ENCODE data around the gene NCOA3. TPM values are rescaled to one million over a fixed set of nuclear protein-coding genes. Genes with fewer than 3 reads are reported as not detected.

The NCOA3 gene
- polyA plus RNA-seq, 1 of the 3 experiments (the other 2 are of a cell fraction): 5.8 TPM

- H2AFZ ChIP-seq (ENCODE audit: low read depth): no peak overlapping the region
- ChIA-PET CTCF (interaction anchor here (0.6 kb wide), 1 partner anchor 1159 kb away, joined by 4 read pairs; no protein-coding TSS in a partner anchor), POLR2A (no interaction called here)
- TF ChIP-seq USF2 (IDR thresholded peaks at IDR 0.05; ENCODE audit: borderline replicate concordance, low read depth, low read length): no peak
- TF ChIP-seq NFIC (IDR thresholded peaks at IDR 0.05; ENCODE audit: borderline replicate concordance): no peak
- no peak for TF ChIP-seq POLR2AphosphoS5 (IDR thresholded peaks at IDR 0.05; ENCODE audit: low read depth, low read length)
- TF ChIP-seq PBX3 (IDR thresholded peaks at IDR 0.05): no peak
- TF ChIP-seq YY1 (IDR thresholded peaks at IDR 0.05; ENCODE audit: low read depth): no peak
- no peak for TF ChIP-seq REST (IDR thresholded peaks at IDR 0.05; ENCODE audit: low read depth, low read length)
- TF ChIP-seq TEAD4 (IDR thresholded peaks at IDR 0.05; ENCODE audit: borderline replicate concordance, insufficient read depth): no peak
- no peak for TF ChIP-seq CHD2 (IDR thresholded peaks at IDR 0.05; ENCODE audit: low read length, partially characterized antibody)
- TF ChIP-seq FOXM1 (IDR thresholded peaks at IDR 0.05; ENCODE audit: low read depth): no peak
- H3K79me2 ChIP-seq (ENCODE audit: insufficient read depth): peaks cover 60% of the 10 kb centered on the region
- no peaks in the 10 kb centered on the region for H3K9me3 ChIP-seq
- no peaks in the 10 kb centered on the region for H3K27me3 ChIP-seq (ENCODE audit: insufficient read depth)
- no peak overlapping the region for H3K4me2 ChIP-seq
- H3K9ac ChIP-seq: no peak overlapping the region
- H4K20me1 ChIP-seq (ENCODE audit: insufficient read depth): peaks cover 21% of the 10 kb centered on the region
- H3K9me2 ChIP-seq: no peaks in the 10 kb centered on the region
- DNase-seq: no peak
- H3K4me3 ChIP-seq (ENCODE audit: low read depth in 2 of 2, low read length in 1 of 2): no peak overlapping the region
- H3K36me3 ChIP-seq (replicated peaks in 1 of 2; ENCODE audit: control insufficient read depth in 1 of 2, insufficient read depth in 2 of 2, low read length in 1 of 2): no peaks in the 10 kb centered on the region
- peak overlapping the region; percentile 19 to 77; a peak in 2 of 4 replicates for H3K27ac ChIP-seq (ENCODE audit: low read depth in 2 of 2, low read length in 1 of 2)
- H3K4me1 ChIP-seq (ENCODE audit: control insufficient read depth in 1 of 2, insufficient read depth in 2 of 2, low read depth in 1 of 2, low read length in 1 of 2): peaks cover 0 to 22% of the 10 kb centered on the region in 2 experiments; a peak in 1 of 4 replicates
- H3F3A ChIP-seq (replicated peaks; ENCODE audit: insufficient read depth): peaks cover 3% of the 10 kb centered on the region
Measured at GRCh38 chr20:47559141-47559540, 57.5 kb downstream of the NCOA3 start.

- H3K9me2 ChIP-seq: no peaks in the 10 kb centered on the region
- peaks cover 37% of the 10 kb centered on the region for H4K20me1 ChIP-seq (ENCODE audit: insufficient read depth)
- TF ChIP-seq JUND (IDR thresholded peaks at IDR 0.05) (no peak), MAX (IDR thresholded peaks at IDR 0.05; ENCODE audit: low read depth) (no peak), TCF12 (IDR thresholded peaks at IDR 0.05) (no peak), USF2 (IDR thresholded peaks at IDR 0.05; ENCODE audit: borderline replicate concordance, low read depth, low read length) (no peak), ELF1 (IDR thresholded peaks at IDR 0.05) (no peak), GABPA (IDR thresholded peaks at IDR 0.05; ENCODE audit: low read depth) (no peak), RXRA (IDR thresholded peaks at IDR 0.05; ENCODE audit: borderline replicate concordance, low read depth) (no peak), PBX3 (IDR thresholded peaks at IDR 0.05) (no peak), CHD2 (IDR thresholded peaks at IDR 0.05; ENCODE audit: low read length, partially characterized antibody) (no peak), EZH2phosphoT487 (IDR thresholded peaks at IDR 0.05; ENCODE audit: borderline replicate concordance, low read depth) (no peak), YY1 (IDR thresholded peaks at IDR 0.05; ENCODE audit: low read depth) (no peak), NFIC (IDR thresholded peaks at IDR 0.05; ENCODE audit: borderline replicate concordance) (no peak), SIN3A (IDR thresholded peaks at IDR 0.05; ENCODE audit: borderline replicate concordance, low read depth, low read length) (no peak), MXI1 (IDR thresholded peaks at IDR 0.05; ENCODE audit: low read depth, low read length) (no peak), NRF1 (IDR thresholded peaks at IDR 0.05; ENCODE audit: low read depth, low read length) (no peak), TAF1 (IDR thresholded peaks at IDR 0.05; ENCODE audit: borderline replicate concordance, low read depth, low read length) (no peak)
Measured at GRCh38 chr20:47561180-47561579, 59.5 kb downstream of the NCOA3 start.

More at GRCh38 chr20:47561180-47561579, 59.5 kb downstream of the NCOA3 start:
- Histone ChIP-seq H3K27me3 (ENCODE audit: insufficient read depth) (no peaks in the 10 kb centered on the region), H3K4me3 (ENCODE audit: low read depth in 2 of 2, low read length in 1 of 2) (no peak overlapping the region), H3K9me3 (no peaks in the 10 kb centered on the region), H3K27ac (ENCODE audit: low read depth in 2 of 2, low read length in 1 of 2) (no peak overlapping the region), H3K9ac (no peak overlapping the region), H2AFZ (ENCODE audit: low read depth) (no peak overlapping the region), H3K4me1 (ENCODE audit: control insufficient read depth in 1 of 2, insufficient read depth in 2 of 2, low read depth in 1 of 2, low read length in 1 of 2) (peaks cover 0 to 26% of the 10 kb centered on the region in 2 experiments; a peak in 2 of 4 replicates), H3K4me2 (no peak overlapping the region), H3K36me3 (replicated peaks in 1 of 2; ENCODE audit: control insufficient read depth in 1 of 2, insufficient read depth in 2 of 2, low read length in 1 of 2) (no peaks in the 10 kb centered on the region), H3F3A (replicated peaks; ENCODE audit: insufficient read depth) (peaks cover 6% of the 10 kb centered on the region), H3K79me2 (ENCODE audit: insufficient read depth) (peaks cover 66% of the 10 kb centered on the region)
- 85% methylated on average over 3 of the region's 3 CpGs for WGBS (ENCODE audit: low lambda C conversion rate)
- CTCF ChIA-PET: interaction anchor here (0.7 to 1.9 kb wide), 4 partner anchors 9 to 60 kb away, joined by 3 to 5 read pairs (median 4); partner anchors contain the start of gene NCOA3
- POLR2A ChIA-PET: no interaction called here
- DNase-seq: no peak

Data from SK-N-SH (cell line).